ENCODE results near the gene ATP6V0B. TPM values are rescaled to one million over a fixed set of nuclear protein-coding genes. Genes with fewer than 3 reads are reported as not detected.

The ATP6V0B gene
- total and polyA plus RNA-seq, 2 of the 4 experiments (the other 2 are of a cell fraction), result 72.1 to 169 TPM

DNA sequence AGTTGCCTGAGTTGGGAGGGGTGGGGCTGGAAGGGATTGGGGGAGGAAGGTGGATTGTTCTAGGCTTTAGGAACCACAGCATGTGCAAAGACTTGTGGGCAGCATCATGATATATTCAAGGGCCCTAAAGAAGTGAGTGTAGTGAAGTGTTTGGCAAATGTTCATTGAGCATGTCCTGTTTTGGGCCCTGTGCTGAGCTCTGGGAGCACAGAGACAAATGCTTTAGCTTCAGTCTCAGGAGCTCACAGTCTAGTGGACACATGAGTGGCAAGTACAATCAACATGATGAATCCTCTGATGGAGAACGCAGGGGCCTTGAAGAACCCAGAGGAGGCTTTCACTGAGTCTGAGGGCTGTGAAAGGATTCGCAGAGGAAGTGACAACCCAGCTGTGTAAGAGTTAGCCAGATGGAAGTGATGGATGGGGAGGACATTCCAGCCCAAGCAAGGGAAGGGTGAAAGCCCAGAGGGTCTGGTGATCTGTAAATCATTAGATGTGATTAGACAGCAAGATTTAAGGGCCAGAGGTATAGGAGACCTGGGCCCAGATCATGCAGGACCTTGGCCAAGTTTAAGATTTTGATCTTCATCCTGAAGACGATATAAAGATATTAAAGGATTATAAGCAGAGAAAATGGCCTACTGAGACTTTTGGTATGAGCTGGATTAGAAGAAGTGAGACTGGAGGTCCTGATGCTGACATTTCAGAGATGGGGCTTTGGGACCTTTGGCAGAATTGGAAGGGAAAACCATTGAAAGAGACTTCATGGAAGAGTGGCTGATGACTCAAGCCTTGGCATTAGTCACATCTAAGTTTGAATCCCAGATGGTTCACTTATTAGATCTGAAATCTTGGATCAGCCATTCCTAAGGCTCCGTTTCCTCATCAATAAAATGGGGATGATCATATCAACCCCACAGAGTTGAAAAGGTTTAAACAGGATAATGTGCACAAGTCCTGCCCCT, 23.5 kb upstream of the ATP6V0B start:
- no peak for TF ChIP-seq RAD21 (IDR thresholded peaks at IDR 0.05; ENCODE audit: low read length)
- no TSS peak for BruUV-seq (replicated peaks)
- 100% methylated on average over 2 of the region's 4 CpGs; no CpG with 5 or more reads in 1 of the 2 experiments for WGBS, 2 experiments (ENCODE audit: extremely low coverage in 2 of 2, insufficient read length in 1 of 2)
- peaks cover 21% of the 10 kb centered on the region for H4K20me1 ChIP-seq (ENCODE audit: insufficient read depth, low read length)
- no peak overlapping the region for H4K5ac ChIP-seq (ENCODE audit: low read depth, low read length)
- ATAC-seq (ENCODE audit: low read depth) (no peak), DNase-seq (peak; percentile 35)
- peaks cover 8% of the 10 kb centered on the region; the same call in 1 of the 2 replicates for H3K9me1 ChIP-seq (ENCODE audit: insufficient read depth, low read length)
- peaks cover 10% of the 10 kb centered on the region for H3K4me1 ChIP-seq (ENCODE audit: control insufficient read depth, insufficient read depth, low read length)
- H3K36me3 ChIP-seq (ENCODE audit: control insufficient read depth, insufficient read depth, low read length), result peaks cover 6% of the 10 kb centered on the region
- no peak overlapping the region for H2AK9ac ChIP-seq (replicated peaks; ENCODE audit: low read depth, low read length, poor library complexity)
- no peak overlapping the region for H3K14ac ChIP-seq (replicated peaks; ENCODE audit: low read depth, low read length)
- intact Hi-C loops (cut with micrococcal nuclease), result no loop called here
- dilution Hi-C loops (cut with HindIII; ENCODE audit: low sequenced_read_pairs, unreplicated experiment), result no loop called here
- H4K91ac ChIP-seq (ENCODE audit: insufficient read depth, low read depth, low read length), result no peak overlapping the region
- no peak overlapping the region for H2BK120ac ChIP-seq (ENCODE audit: low read depth, low read length)
- no peak overlapping the region for H3K4me2 ChIP-seq (ENCODE audit: low read depth, low read length)
- no peaks in the 10 kb centered on the region for H3K27me3 ChIP-seq (ENCODE audit: control insufficient read depth, insufficient read depth, low read length)
- H3K79me1 ChIP-seq (ENCODE audit: low read depth in 1 of 2, low read length in 2 of 2), result peaks cover 29 to 54% of the 10 kb centered on the region in 2 experiments
- no peak overlapping the region for H3K27ac ChIP-seq (ENCODE audit: insufficient read depth, low read length)
- H3K4me3 ChIP-seq (ENCODE audit: insufficient read depth, low read depth, low read length), result no peak overlapping the region
- no peak overlapping the region for H3K4ac ChIP-seq (ENCODE audit: low read depth, low read length)
- no peak overlapping the region for H2BK5ac ChIP-seq (ENCODE audit: low read depth, low read length, poor library complexity, severe bottlenecking)
- no peak overlapping the region for H3K9ac ChIP-seq (ENCODE audit: low read depth, low read length)
- no peak overlapping the region for H3K56ac ChIP-seq (ENCODE audit: extremely low read depth, insufficient read depth, low read length)
- H2AFZ ChIP-seq (replicated peaks; ENCODE audit: low read length, poor library complexity), result no peak overlapping the region
- no peak overlapping the region for H3K23ac ChIP-seq (ENCODE audit: low read depth, low read length)
- H2BK20ac ChIP-seq (ENCODE audit: low read depth, low read length), result no peak overlapping the region
- no peaks in the 10 kb centered on the region for H3K9me3 ChIP-seq (ENCODE audit: control insufficient read depth, insufficient read depth, low read length)
- POLR2A ChIA-PET (ENCODE audit: unreplicated experiment), result no interaction called here
- no peak overlapping the region for H4K8ac ChIP-seq (ENCODE audit: low read depth in 2 of 2, low read length in 2 of 2)
- H2AK5ac ChIP-seq (ENCODE audit: low read depth, low read length), result no peak overlapping the region
- in situ Hi-C loops (cut with MboI; ENCODE audit: low sequenced_read_pairs), result loop anchor here (25.0 kb wide), 1 partner anchor 414 kb away; the partner anchor contains the start of gene PTPRF
- no peak overlapping the region for H2BK15ac ChIP-seq (ENCODE audit: low read depth, low read length)
- H3K18ac ChIP-seq (ENCODE audit: low read depth, low read length), result no peak overlapping the region
- CTCF ChIA-PET, result interaction anchor here (1.0 kb wide), 1 partner anchor 16 kb away, joined by 4 read pairs; no protein-coding TSS in a partner anchor

Measured in IMR-90 (cell line).